ENCODE data around the gene SOX8.

The SOX8 gene

GRCh38 chr16:1010251-1010650, 28.7 kb downstream of the SOX8 start:
- no peak for TF ChIP-seq CTCF (IDR thresholded peaks at IDR 0.05; ENCODE audit: low read depth, low read length)
- no peak for DNase-seq (ENCODE audit: extremely low read depth, low read depth)

DNA sequence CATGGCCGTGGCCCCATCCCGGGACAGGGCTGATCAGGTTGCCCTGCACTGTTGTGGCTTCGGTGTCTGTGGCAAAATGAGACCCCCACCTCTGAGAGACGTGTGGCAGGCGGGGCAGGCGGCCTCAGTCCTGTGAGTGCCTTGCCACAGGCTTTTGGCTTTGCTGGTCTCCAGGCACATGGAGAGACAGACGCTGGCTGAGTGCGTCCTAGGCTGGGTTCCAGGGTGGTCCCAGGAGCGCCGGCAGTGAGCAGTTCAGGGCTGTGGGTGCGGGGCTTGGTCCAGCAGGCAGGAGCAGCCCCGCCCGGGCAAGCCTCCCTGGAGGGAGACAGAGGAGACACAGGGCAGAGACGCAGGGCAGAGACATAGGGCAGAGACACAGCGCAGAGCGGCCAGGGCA, 29.2 kb downstream of the SOX8 start:
- no peak for DNase-seq (ENCODE audit: extremely low read depth, low read depth)
- no peak for TF ChIP-seq CTCF (IDR thresholded peaks at IDR 0.05; ENCODE audit: low read depth, low read length)

GRCh38 chr16:1011316-1012082, 29.9 kb downstream of the SOX8 start:
- no peak for DNase-seq (ENCODE audit: extremely low read depth, low read depth)
- no peak for TF ChIP-seq CTCF (IDR thresholded peaks at IDR 0.05; ENCODE audit: low read depth, low read length)

- no peak for TF ChIP-seq CTCF (IDR thresholded peaks at IDR 0.05; ENCODE audit: low read depth, low read length)
- DNase-seq (ENCODE audit: extremely low read depth, low read depth) = no peak
These were observed 30.6 kb downstream of the SOX8 start for GRCh38 chr16:1012135-1012534.

GRCh38 chr16:1012722-1013592, 31.4 kb downstream of the SOX8 start:
- DNase-seq (ENCODE audit: extremely low read depth, low read depth) = no peak
- TF ChIP-seq CTCF (IDR thresholded peaks at IDR 0.05; ENCODE audit: low read depth, low read length) = no peak

DNA sequence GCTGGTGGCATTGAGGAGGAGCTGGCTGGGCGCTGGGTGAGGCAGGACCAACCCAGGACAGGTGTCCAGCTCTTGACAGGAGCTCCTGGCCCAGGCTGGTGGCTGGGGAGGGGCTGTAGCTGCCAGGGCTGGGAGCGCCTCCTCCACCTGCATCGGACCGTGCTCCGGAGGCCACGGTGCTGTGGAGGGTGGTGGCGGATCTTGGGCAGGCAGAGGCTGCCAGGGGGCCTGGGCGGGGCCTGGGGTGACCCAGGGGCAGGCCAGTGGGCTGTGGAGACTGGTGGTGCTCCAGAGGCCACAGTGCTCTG, 32.0 kb downstream of the SOX8 start:
- no peak for TF ChIP-seq CTCF (IDR thresholded peaks at IDR 0.05; ENCODE audit: low read depth, low read length)
- no peak for DNase-seq (ENCODE audit: extremely low read depth, low read depth)

DNA sequence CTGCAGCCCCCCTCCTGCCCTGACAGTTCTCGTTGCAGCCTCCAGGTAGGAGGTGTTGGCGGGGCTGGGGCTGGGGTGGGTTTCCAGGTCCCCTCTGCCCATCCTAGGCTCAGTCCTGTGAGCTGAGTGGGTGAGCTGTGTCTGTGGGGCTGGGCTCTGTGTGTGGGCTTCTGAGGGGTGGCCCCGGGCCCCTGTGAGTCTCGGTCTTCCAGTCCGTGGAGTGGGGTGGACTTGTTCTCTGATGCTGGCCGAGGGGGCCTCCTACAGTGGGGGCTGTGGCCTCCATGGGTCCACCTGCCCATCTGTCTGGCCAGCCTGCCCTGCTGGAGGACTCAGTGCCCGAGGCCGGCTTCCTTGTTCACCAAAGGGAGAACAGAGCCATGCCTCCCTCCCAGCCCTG, 32.7 kb downstream of the SOX8 start:
- TF ChIP-seq CTCF (IDR thresholded peaks at IDR 0.05; ENCODE audit: low read depth, low read length) = no peak
- DNase-seq (ENCODE audit: extremely low read depth, low read depth) = no peak
